DMS 273 (cell line): ENCODE results near the gene DGKZ.
A peak's percentile ranks its signal among the peaks of the same experiment; 100 is the strongest.
"Not testable (repeated sequence)": the region's sequence is repeated elsewhere in the genome, so short reads cannot be mapped to it uniquely, and the experiment has no call there.

ENCODE experiments used
- DNase-seq: peaks from one replicate; lab custom pipeline; 2025; ENCODE audit not compliant: unreplicated experiment; lab: John Stamatoyannopoulos, UW

DGKZ gene, protein sequence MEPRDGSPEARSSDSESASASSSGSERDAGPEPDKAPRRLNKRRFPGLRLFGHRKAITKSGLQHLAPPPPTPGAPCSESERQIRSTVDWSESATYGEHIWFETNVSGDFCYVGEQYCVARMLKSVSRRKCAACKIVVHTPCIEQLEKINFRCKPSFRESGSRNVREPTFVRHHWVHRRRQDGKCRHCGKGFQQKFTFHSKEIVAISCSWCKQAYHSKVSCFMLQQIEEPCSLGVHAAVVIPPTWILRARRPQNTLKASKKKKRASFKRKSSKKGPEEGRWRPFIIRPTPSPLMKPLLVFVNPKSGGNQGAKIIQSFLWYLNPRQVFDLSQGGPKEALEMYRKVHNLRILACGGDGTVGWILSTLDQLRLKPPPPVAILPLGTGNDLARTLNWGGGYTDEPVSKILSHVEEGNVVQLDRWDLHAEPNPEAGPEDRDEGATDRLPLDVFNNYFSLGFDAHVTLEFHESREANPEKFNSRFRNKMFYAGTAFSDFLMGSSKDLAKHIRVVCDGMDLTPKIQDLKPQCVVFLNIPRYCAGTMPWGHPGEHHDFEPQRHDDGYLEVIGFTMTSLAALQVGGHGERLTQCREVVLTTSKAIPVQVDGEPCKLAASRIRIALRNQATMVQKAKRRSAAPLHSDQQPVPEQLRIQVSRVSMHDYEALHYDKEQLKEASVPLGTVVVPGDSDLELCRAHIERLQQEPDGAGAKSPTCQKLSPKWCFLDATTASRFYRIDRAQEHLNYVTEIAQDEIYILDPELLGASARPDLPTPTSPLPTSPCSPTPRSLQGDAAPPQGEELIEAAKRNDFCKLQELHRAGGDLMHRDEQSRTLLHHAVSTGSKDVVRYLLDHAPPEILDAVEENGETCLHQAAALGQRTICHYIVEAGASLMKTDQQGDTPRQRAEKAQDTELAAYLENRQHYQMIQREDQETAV

DNA sequence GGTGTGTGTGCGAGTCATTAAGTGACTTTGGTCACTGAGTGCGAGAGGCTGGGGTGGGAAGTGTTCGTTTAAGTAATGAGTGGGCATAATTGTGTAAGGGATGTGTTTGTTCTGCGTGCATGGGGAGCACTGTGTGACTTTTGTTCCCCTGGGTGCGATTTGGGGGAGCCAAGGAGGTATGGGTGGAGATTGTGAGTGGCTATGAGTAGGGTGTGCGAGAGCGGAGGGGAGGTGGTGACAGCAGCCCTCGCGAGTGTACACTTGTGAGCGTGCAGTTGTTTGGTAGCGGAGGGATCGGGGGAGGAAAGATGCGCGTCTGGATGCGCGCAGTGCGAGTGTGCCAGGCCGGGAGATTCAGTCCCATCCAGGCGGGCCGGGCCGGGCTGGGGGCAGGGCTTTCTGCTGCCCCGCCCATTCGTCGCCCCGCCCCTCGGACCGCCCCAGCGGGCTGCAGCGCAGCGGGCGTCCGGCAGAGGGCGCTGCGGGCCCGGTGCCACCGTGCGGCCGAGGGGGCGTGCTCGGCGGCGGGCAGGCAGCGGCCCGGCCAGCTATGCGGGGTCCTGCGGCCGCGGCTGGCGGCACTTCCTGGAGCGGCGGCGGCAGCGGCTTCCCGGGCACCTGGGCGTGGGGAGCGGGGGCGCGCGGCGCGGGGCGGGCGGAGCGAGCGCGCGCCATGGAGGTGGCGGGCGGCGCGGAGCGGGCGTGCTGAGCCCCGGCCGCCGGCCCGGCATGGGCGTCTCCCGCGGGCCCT is at the start of gene DGKZ:
Gene DGKZ (plus strand): TSS at position 578 of the 751 bp plus-strand sequence. CDS start 197 bp downstream, outside the sequence.
- DNase-seq: peak; percentile 89

DNA sequence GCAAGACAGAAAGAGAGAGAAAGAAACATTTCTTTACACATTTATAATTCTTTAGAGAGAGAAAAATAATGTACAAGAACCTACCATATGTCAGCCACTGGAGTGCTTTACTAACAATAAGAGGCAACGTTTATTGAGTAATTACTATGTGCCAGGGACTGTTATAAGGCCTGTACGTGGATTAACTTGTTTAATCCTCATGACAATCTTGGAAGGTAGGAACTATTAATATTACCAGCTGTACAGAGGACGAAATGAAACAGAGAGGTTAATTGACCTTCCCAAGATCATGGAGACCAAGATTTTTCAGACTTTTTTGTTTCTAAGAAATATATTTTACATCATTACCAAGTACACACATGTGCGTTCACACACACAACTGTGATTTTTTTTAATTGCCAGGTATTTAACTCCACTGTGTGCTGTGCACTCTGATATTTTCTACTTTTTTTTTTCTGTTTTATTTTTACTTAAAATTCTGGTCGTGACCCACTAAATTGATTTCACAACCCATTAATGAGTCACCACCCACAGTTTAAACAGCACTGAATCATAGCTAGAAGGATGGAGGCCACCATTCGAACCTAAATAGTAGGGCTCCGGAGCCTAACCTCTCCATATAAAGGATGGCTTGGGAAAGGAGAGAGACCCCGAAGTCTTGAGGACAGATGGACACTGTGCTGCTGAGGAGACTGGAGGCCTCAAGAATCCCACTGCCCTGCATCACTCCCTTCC is 48.4 kb upstream of the DGKZ start:
- no peak for DNase-seq

DNA sequence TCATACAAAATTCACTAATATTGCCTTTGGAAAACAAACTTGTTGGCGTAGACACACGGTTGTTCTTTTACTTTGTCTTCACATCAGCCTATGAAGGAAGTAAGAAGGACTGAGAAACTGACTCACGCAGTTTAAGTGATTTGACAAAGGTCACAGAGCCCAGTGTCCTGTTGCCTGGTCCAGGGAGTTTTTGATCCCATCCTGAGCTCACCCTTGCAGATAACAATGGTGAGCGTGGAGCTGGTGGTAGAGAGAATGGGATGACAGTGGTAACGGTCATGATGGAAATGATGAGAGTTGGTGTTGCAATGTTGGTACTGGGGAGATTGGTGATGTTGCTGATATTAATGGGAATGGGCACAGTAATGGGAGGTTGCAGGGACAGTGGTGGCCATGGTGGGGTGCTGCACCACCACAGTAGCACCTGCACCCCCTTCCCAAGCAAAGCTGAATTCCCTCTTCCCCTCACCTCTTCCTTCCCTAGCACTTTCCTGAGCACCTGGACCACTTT is 47.8 kb upstream of the DGKZ start:
- DNase-seq: no peak

DNA sequence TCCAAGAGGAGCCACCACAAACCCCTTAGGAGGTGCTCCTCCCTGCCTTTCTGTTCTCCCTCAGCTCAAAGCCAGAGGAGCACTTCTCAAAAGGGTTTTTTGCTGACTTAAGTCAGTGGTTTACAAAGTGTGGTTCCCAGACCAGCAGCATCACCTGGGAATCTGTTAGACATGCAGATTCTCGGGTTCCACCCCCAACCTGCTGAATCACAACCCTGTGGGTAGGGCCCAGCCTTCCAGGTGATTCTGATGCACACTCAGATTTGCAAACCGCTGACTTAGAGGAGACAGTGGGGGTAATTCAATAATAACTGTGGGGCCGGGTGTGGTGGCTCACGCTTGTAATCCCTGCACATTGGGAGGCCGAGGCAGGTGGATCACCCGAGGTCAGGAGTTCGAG is 47.0 kb upstream of the DGKZ start:
- no peak for DNase-seq

DNA sequence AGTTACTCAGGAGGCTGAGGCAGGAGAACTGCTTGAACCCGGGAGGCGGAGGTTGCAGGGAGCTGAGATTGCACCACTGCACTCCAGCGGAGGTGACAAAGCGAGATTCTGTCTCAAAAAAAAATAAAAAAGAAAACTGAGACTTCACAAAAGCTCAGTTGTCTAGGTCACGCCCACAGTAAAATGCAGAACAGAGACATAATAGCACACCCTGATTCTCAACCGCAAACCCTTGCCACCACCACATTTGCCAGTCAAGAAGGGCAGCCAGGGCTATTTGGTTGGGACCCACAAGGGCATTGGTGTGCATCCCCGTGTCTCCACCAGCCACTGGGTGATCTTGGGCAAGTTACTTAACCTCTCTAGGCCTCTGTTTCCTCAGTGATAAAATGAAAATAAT is 44.4 kb upstream of the DGKZ start:
- DNase-seq: no peak

DNA sequence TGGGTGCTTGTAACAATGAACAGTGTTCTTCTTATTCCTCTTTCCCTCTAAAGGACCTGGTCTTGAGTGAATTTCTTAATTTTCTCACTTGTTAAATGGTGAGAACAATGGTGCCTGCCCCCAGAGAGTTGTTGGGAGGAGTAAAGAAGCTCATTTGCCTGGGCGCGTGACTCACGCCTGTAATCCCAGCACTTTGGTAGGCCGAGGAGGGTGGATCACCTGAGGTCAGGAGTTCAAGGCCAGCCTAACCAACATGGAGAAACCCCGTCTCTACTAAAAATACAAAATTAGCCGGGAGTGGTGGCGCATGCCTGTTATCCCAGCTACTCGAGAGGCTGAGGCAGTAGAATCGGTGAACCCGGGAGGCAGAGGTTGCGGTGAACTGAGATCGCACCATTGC is 43.2 kb upstream of the DGKZ start:
- DNase-seq: not testable (repeated sequence)

DNA sequence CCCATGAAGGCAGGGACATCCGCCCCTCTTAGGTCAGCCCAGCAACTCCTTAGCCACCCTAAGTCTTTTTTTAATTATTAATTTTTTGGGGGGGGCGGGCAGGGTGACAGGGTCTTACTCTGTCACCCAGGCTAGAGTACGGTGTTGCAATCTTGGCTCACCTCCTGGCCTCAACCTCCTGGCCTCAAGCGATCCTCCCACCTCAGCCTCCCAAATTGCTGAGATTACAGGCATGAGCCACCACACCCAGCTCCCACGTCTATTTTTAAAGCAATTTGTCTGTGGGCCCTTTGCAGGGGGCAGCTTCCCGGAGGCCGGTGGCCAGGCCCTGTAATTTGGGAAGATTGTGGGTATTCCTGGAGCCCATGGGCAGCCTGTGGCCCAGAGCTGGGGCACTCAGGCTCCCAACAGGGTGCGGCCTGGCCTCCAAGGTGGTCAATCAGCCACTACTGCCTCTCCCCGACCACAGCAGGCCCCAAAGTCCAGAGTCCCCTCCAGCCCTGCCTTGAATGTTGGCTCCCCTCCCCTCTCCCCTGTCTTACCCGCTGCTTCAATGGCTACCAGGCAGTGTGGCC is 42.6 kb upstream of the DGKZ start:
- no peak for DNase-seq

DNA sequence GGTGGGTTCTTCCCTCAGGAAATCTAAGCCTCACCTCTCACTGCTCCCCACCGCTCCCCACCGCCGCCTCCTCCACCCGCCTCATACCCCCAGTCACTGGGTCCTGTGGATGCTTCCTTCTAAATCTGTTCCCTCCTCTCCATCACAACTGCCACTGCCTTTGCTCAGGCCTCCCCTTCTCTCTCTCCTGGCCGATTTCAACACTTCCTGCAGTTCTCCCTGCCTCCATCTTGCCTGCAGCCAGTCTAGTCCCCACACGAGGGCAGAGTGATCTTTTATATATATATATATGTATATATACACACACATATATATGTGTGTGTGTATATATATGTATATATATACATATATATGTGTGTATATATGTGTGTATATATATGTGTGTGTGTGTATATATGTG is 42.0 kb upstream of the DGKZ start:
- peak; percentile 30 for DNase-seq

DNA sequence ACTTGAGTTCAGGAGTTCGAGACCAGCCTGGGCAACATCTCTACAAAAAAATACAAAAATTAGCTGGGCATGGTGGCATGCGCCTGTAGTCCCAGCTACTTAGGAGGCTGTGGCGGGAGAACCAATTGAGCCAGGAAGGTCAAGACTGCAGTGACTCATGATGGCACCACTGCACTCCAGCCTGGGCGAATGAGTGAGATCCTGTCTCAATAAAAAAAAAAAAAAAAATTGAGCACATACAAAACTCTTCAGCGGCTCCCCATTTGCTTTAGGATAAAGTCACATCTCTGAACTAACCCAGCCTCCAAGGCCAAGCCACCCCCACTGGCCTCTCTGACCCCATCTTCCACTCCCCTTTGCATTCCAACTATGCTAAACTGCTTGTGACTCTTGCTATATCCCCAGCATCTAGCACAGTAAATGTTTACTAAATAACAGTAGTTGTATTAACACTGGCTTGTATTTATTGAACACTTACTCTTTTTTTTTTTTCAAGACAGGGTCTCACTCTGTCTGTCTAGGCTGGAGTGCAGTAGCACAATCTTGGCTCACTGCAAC is 40.9 kb upstream of the DGKZ start:
- no peak for DNase-seq

DNA sequence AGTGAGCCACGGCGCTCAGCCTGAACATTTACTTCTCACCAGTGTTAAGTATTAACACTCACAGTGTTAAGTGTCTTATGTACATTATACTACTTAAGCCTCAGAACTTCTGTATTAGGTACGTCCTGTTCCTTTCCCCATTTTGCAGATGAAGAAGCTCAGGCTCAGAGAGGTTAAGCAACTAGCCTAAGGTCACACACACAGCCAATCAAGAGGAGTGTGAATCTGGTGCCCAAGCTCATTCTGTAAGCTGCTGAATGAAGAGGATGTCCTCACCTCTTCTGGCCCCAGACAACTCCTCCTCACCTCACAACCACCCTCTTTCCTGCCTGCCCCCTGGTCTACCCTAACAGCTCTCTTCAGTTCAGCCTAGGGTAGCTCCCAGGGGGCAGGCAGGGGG is 39.9 kb upstream of the DGKZ start:
- DNase-seq: no peak

DNA sequence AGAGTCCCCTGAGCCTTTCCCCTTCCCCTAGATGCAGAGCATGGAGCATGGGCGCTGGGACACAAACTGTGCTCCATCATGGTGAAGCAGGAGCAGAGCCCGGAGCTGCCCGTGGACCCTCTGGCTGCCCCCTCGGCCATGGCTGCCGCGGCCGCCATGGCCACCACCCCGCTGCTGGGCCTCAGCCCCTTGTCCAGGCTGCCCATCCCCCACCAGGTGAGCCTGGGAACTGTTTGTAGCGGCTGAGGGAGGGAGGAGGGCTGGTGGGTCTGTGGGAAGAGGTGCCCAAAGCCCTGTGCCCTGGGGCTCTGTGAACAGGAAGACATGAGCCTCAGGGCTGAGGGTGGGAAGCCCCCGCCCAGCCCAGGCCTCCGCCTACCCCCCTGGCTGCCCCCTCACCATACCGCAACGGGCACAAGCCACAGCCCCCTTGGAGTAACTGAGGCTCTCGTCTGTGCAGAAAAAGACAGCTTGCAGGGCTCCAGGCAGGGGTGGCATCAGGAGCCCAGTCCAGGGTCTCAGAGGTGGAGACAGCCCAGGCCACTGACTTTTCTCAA is 39.4 kb upstream of the DGKZ start:
- DNase-seq: no peak

DNA sequence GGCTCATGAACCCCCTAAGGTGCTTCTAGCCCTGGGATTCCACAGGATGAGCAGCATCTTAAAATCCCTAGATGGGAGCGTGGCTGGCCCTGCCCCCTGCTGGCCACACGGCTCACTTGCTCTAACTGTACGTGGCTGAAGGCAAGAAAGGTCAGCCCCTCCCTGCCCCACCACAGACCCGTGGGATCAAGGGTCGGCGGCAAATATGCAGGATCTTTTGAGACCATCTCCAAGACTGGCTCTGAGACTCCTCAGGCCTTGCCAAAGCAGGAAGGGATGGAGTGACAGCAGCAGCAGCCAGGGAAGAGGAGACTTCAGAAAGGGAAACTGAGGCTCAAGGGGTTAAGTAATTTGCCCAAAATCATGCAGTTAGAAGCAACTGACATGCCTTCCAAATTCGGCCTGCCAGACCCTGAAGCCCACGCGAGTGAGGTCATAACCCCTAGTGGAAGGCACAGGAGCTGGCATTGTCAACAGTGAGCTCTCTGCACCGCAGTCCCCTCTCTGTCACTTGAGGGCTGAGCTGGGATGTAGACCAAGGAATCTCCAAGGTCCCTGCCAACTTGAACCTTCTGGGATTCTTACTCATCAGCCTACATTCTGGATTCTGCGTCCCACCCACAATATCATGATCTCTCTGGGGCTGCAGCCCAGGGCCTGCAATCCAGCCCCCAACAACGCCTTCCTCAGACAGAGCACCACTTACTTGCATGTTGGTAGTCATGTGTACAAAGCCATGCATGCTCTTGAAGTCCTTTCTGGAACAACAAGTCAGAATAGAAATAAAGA is 38.4 kb upstream of the DGKZ start:
- peak; percentile 72 for DNase-seq

DNA sequence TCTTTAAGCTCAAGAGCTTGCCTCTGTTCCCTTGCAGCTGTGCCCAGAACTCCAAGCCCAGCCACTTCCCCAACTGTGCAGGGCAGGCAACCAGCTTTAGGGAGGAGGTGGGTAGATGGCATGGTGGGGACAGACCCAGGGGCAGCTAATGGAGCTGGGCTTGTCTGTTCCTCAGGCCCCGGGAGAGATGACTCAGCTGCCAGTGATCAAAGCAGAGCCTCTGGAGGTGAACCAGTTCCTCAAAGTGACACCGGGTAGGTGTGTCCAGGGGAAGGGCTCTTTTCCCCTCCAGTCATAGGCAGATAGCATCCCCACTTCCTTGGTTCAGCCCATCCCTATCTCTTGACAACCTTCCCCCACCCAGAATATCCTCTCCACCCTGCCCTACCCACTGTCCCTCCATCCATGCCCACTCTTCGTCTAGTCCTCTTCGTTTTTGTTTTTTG is 37.4 kb upstream of the DGKZ start:
- no peak for DNase-seq

DNA sequence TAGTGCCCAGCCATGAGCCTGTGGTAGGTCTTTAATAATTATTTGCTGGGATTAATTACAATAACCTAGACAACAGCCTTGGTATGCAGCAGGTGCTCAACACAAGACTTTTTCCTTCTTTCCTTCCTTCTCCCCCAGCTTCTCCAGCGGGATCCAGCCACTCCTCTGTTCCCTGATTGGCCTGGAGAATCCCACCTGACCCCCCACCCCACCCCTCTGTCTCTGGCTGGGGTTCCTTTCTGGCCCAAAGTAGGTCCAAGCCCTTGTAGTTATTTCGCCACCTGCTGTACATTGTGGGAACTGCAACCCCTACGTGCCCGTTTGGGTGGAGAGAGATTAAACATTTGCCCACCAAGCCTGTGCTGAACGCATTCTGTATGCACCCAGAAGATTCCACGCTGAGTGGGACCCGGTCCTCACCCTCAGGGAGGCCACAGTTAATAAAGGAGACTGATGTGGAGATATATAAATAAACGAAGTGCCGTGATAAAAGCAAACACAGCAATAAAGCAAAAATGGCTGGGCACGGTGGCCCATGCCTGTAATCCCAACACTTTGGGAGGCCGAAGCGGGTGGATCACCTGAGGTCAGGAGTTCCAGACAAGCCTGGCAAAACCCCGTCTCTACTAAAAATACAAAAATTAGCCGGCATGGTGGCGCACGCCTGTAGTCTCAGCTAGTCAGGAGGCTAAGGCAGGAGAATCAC is 32.1 kb upstream of the DGKZ start:
- DNase-seq: peak; percentile 89

DNA sequence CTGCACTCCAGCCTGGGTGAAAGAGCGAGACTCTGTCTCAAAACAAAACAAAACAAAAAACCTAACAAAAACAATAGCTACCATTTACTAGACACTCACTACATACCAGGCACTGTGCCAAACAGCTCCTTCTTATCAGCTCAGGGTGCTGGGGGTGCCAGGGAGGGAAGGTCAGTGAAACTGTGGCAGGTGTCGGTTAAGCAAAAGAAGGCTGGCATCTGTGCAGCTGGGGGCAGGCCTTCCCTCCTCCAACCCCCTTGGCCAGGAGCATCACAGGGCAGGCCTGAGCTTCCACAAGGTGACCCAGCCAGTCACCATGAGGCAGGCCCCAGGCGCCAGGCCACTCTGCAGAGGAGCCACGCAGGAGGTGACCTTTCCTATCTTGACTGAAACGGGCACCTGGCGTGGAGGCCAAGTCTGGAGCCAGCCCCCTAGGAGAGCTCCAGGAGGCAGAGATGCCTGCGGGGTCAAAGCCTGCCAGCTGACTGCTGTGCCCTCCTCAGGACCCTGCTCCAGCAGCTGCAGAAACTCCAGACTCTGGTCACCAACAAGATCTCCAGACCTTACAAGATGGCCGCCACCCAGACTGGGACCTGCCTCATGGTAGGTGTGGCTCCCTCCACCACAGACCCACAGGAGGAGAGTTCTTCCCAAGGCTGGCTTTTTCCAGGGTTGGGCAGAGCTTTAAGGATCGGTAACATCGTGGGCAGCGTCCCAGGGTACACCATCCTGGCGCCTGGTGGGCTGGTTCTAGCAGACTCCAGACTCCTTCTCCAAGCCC is 31.3 kb upstream of the DGKZ start:
- peak; percentile 50 for DNase-seq

DNA sequence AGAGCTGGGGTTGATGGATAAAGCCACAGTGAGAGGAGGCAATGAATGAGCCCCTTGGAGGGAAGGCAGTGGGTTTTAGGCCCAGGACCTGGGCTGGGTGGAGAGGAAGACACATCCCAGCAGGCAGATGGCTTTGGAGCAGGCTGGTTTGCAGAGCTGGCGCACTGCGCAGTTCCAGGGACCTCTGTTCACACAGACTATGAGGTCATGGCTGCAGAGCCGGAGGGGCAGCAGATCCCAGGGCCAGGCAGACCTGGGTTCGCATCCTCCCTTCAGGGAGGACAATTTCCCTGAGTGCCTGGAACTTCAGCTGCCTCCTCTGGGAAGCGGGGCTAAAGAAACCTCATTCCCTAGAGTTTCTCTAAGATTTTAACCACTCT is 28.2 kb upstream of the DGKZ start:
- DNase-seq: no peak

DNA sequence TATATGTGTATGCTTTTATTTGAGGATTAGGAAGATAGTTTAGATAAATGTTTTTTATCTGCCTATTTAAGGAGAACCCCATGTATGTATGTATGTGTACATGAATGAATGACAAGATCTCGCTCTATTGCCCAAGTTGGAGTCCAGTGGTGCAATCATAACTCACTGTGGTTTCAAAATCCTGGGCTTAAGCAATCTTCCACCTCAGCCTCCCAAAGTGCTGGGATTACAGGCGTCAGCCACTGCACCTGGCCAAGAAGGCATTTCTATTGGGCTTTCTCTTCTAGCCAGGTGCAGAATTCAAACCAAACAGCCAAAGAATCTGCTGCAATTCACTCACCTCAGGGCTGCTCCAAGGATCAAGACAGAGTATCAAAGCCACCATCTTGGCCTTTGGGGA is 25.5 kb upstream of the DGKZ start:
- no peak for DNase-seq
